SK-N-MC (cell line): ENCODE measurements around the gene WNT3.

ENCODE experiments used
- EZH2 ChIP-seq: fragments of 200-600 bp; sonication (generic); IDR thresholded peaks from one replicate; pipeline ENCODE4 v1.6.1; 2017; ENCODE audit warnings: antibody characterized with exemption
- FOXP2 ChIP-seq: optimal IDR thresholded peaks from 2 replicates; pipeline ENCODE3; 2011; ENCODE audit warnings: mild to moderate bottlenecking, moderate library complexity; ENCODE audit not compliant: insufficient read depth; ENCODE audit errors: extremely low read length, control extremely low read depth
- POLR2AphosphoS5 ChIP-seq: IDR thresholded peaks from 2 replicates; pipeline ENCODE4 v1.6.1; 2012; ENCODE audit warnings: mild to moderate bottlenecking, low read depth, low read length, borderline replicate concordance

GRCh38 chr17:46854515-46854914 is 36.0 kb upstream of the WNT3 start:
- TF ChIP-seq FOXP2 = no peak
- no peak for TF ChIP-seq POLR2AphosphoS5
- no peak for TF ChIP-seq EZH2
